GM12878 (cell line): ENCODE measurements around the gene PARN.

Experiments used
- CBX3 ChIP-seq: fragments of 200-600 bp; sonication (generic); IDR thresholded peaks from 2 replicates; pipeline ENCODE4 v1.6.1; 2016; ENCODE audit warnings: low read depth, borderline replicate concordance
- CEBPB ChIP-seq, 2 experiments: fragments of 150-350 bp in 1 of 2; IDR thresholded peaks; 2 replicates each; pipeline ENCODE4 v1.6.1; 2012 to 2014; ENCODE audit warnings: low read depth in 2 of 2, low read length in 2 of 2, borderline replicate concordance in 1 of 2, inconsistent platforms in 1 of 2
- EGR1 ChIP-seq, 2 experiments: IDR thresholded peaks; 1 replicate in 1 of 2; 2 replicates in 1 of 2; pipeline ENCODE4 v1.6.1; 2011 to 2012; ENCODE audit warnings: low read depth in 2 of 2, low read length in 2 of 2, borderline replicate concordance in 1 of 2, mild to moderate bottlenecking in 1 of 2, moderate library complexity in 1 of 2
- EZH2 ChIP-seq: IDR thresholded peaks from 2 replicates; pipeline ENCODE4 v1.6.1; 2012; ENCODE audit warnings: low read depth, mild to moderate bottlenecking, control low read depth, inconsistent platforms, low read length, borderline replicate concordance; ENCODE audit not compliant: control insufficient read depth
- HDAC6 ChIP-seq: fragments of 200-600 bp; sonication (generic); IDR thresholded peaks from one replicate; pipeline ENCODE4 v1.8.0; 2017; ENCODE audit warnings: antibody characterized with exemption; ENCODE audit not compliant: unreplicated experiment
- YY1 ChIP-seq: IDR thresholded peaks from 2 replicates; pipeline ENCODE4 v1.6.1; 2011; ENCODE audit warnings: low read depth, mild to moderate bottlenecking, low read length
- ZSCAN29 ChIP-seq: fragments of 450-650 bp; IDR thresholded peaks from 2 replicates; pipeline ENCODE4 v1.6.1; 2017; ENCODE audit warnings: mild to moderate bottlenecking, moderate library complexity
- TF ChIP-seq, protein P1 (sequence below): fragments of 450-650 bp; IDR thresholded peaks from 2 replicates; pipeline ENCODE4 v1.6.1; 2018; ENCODE audit warnings: borderline replicate concordance, mild to moderate bottlenecking; ENCODE audit not compliant: partially characterized antibody
- TF ChIP-seq, protein P2 (sequence below): IDR thresholded peaks from 2 replicates; pipeline ENCODE4 v1.6.1; 2011; ENCODE audit warnings: low read depth, mild to moderate bottlenecking, low read length, moderate library complexity, borderline replicate concordance; ENCODE audit errors: extremely low read depth
- TF ChIP-seq, protein P3 (sequence below), 3 experiments: IDR thresholded peaks in 2 of 3; conservative IDR thresholded peaks in 1 of 3; 2 replicates each; pipeline ENCODE4 v1.5.1; 2011; ENCODE audit warnings: low read depth in 3 of 3, low read length in 3 of 3, mild to moderate bottlenecking in 3 of 3, control low read depth in 2 of 3, moderate library complexity in 2 of 3, inconsistent platforms in 1 of 3, mixed read lengths in 1 of 3; ENCODE audit not compliant: control insufficient read depth in 2 of 3, insufficient read depth in 1 of 3; ENCODE audit errors: extremely low read depth in 1 of 3

DNA sequence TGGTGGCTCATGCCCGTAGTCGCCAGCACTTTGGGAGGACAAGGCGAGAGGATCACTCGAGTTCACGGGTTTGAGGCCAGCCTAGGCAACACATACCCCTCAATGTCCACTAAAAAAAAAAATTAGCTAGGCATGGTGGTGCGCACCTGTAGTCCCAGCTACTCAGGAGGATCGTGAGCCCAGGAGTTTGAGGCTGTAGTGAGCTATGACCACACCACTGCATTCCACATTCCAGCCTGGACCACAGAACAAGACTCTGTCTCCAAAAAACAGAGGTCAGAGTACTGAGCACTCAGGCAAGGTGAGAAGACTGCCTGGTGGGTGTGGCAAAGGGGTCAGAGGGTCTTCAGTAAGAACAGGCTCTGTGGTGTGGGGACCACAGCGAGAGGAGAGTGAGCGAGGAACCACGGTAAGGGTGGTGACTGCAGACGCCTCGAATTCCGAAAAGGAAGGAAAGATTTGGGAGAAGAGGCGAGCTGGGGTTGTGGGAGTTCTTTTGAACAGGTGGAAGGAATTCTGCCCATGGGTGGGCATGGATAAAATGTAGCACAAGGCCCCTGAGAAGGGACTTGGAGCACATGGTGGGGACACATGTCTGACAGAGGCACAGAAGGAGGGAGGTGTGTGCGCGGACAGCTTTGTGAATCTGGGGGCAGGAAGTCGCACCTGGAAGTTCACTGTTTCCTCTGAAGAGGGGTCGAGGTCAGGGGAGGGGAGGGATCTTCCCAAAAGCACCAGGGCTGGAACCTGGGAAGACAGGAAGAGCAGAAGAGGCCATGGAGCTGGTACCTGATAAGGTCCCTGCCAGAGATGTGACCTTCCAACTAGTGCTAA is 134.6 kb downstream of the PARN start:
- TF ChIP-seq YY1 (no peak), CEBPB (IDR thresholded peaks at IDR 0.05; ENCODE audit: borderline replicate concordance in 1 of 2, low read depth in 2 of 2, low read length in 2 of 2) (no peak), HDAC6 (no peak), CBX3 (no peak), EZH2 (no peak), ZSCAN29 (no peak), EGR1 (IDR thresholded peaks at IDR 0.05; ENCODE audit: borderline replicate concordance in 1 of 2, low read depth in 2 of 2, low read length in 2 of 2) (no peak)
- TF ChIP-seq, protein P1, sequence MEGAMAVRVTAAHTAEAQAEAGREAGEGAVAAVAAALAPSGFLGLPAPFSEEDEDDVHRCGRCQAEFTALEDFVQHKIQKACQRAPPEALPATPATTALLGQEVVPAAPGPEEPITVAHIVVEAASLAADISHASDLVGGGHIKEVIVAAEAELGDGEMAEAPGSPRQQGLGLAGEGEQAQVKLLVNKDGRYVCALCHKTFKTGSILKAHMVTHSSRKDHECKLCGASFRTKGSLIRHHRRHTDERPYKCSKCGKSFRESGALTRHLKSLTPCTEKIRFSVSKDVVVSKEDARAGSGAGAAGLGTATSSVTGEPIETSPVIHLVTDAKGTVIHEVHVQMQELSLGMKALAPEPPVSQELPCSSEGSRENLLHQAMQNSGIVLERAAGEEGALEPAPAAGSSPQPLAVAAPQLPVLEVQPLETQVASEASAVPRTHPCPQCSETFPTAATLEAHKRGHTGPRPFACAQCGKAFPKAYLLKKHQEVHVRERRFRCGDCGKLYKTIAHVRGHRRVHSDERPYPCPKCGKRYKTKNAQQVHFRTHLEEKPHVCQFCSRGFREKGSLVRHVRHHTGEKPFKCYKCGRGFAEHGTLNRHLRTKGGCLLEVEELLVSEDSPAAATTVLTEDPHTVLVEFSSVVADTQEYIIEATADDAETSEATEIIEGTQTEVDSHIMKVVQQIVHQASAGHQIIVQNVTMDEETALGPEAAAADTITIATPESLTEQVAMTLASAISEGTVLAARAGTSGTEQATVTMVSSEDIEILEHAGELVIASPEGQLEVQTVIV = no peak
- TF ChIP-seq, protein P2, sequence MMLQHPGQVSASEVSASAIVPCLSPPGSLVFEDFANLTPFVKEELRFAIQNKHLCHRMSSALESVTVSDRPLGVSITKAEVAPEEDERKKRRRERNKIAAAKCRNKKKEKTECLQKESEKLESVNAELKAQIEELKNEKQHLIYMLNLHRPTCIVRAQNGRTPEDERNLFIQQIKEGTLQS = no peak
- TF ChIP-seq, protein P3, sequence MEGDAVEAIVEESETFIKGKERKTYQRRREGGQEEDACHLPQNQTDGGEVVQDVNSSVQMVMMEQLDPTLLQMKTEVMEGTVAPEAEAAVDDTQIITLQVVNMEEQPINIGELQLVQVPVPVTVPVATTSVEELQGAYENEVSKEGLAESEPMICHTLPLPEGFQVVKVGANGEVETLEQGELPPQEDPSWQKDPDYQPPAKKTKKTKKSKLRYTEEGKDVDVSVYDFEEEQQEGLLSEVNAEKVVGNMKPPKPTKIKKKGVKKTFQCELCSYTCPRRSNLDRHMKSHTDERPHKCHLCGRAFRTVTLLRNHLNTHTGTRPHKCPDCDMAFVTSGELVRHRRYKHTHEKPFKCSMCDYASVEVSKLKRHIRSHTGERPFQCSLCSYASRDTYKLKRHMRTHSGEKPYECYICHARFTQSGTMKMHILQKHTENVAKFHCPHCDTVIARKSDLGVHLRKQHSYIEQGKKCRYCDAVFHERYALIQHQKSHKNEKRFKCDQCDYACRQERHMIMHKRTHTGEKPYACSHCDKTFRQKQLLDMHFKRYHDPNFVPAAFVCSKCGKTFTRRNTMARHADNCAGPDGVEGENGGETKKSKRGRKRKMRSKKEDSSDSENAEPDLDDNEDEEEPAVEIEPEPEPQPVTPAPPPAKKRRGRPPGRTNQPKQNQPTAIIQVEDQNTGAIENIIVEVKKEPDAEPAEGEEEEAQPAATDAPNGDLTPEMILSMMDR (IDR thresholded peaks at IDR 0.05 in 2 of 3, conservative IDR thresholded peaks at IDR 0.05 in 1 of 3; ENCODE audit: control insufficient read depth in 2 of 3, extremely low read depth in 1 of 3, insufficient read depth in 1 of 3, low read depth in 3 of 3, low read length in 3 of 3) = no peak
